Natural killer cell (primary cell): ENCODE results near the gene ZNF473. TPM values are rescaled to one million over a fixed set of nuclear protein-coding genes. Genes with fewer than 3 reads are reported as not detected.

Experiments used
- ATAC-seq, 3 donors: fragments of 150-1000 bp in 2 of 3; fragments of 200-7000 bp in 1 of 3; cut with Tn5 transposase; 1 replicate in 1 of 3; 2 replicates in 2 of 3; pipeline ENCODE4 v1.10.0; 2021; ENCODE audit warnings: mild to moderate bottlenecking in 2 of 3, moderate library complexity in 2 of 3
- DNase-seq, 2 donors: peaks; one replicate each; pipeline versions ENCODE4 v3.0.0 to v3.0.0-alpha.2; 2013 to 2021; ENCODE audit warnings: mixed read lengths in 1 of 2
- H3K27ac ChIP-seq: one replicate; pipeline ENCODE4 v1.5.1; 2013; ENCODE audit warnings: mild to moderate bottlenecking, low read length
- H3K27me3 ChIP-seq: one replicate; pipeline ENCODE4 v1.6.1; 2013; ENCODE audit warnings: low read length; ENCODE audit not compliant: control insufficient read depth, insufficient read depth
- H3K36me3 ChIP-seq: one replicate; pipeline ENCODE4 v1.6.1; 2013; ENCODE audit warnings: low read length; ENCODE audit not compliant: control insufficient read depth, insufficient read depth
- H3K4me1 ChIP-seq: one replicate; pipeline ENCODE4 v1.6.1; 2013; ENCODE audit warnings: low read length; ENCODE audit not compliant: control insufficient read depth, insufficient read depth
- H3K4me3 ChIP-seq: one replicate; pipeline ENCODE4 v1.5.1; 2013; ENCODE audit warnings: low read length
- H3K9me3 ChIP-seq: one replicate; pipeline ENCODE4 v1.6.1; 2013; ENCODE audit warnings: low read length; ENCODE audit not compliant: control insufficient read depth, insufficient read depth
- H3K27ac Mint-ChIP-seq, 2 donors: one replicate each; pipeline ENCODE4 v1.8.0; 2022; ENCODE audit warnings: mild to moderate bottlenecking in 2 of 2, mixed read lengths in 2 of 2, moderate library complexity in 1 of 2
- H3K27me3 Mint-ChIP-seq, 2 donors: one replicate each; pipeline ENCODE4 v1.8.0; 2022; ENCODE audit warnings: low read depth in 2 of 2, mixed read lengths in 2 of 2
- H3K36me3 Mint-ChIP-seq: one replicate; pipeline ENCODE4 v1.8.0; 2022; ENCODE audit warnings: mixed read lengths
- H3K4me1 Mint-ChIP-seq, 2 donors: one replicate each; pipeline ENCODE4 v1.8.0; 2022; ENCODE audit warnings: mixed read lengths in 2 of 2
- H3K4me3 Mint-ChIP-seq: one replicate; pipeline ENCODE4 v1.8.0; 2022; ENCODE audit warnings: mild to moderate bottlenecking, moderate library complexity, mixed read lengths
- H3K9me3 Mint-ChIP-seq, 2 donors: one replicate each; pipeline ENCODE4 v1.8.0; 2022; ENCODE audit warnings: mixed read lengths in 2 of 2
- WGBS: methylation state at CpG from one replicate; pipeline ENCODE4 v1.1.7; 2013; ENCODE audit warnings: missing lambda C conversion rate; ENCODE audit not compliant: insufficient coverage; 5-methylcytosine and 5-hydroxymethylcytosine counted together
- intact Hi-C: fragments of 100-400 bp; cut with micrococcal nuclease; formaldehyde crosslinking; loops from one replicate; pipeline ENCODE4 v1.14.2; 2022
- total RNA-seq, 4 donors: library from RNA; stranded (reverse); fragments of 120-200 nt in 1 of 4; gene quantifications; one replicate each; pipeline versions ENCODE4 v1.2.3 to v1.2.4, GENCODE V29; 2013 to 2022
- TF ChIP-seq, protein P1 (sequence below): fragments of 200-600 bp; IDR thresholded peaks from one replicate; pipeline ENCODE4 v1.8.0; 2022; ENCODE audit warnings: antibody characterized with exemption

ZNF473 gene
- total RNA-seq, 3 donors from 2014 or later (not counting 1 experiment from before 2014, with no cell fraction given): 7.9 to 16.2 (median 12.9) TPM

DNA sequence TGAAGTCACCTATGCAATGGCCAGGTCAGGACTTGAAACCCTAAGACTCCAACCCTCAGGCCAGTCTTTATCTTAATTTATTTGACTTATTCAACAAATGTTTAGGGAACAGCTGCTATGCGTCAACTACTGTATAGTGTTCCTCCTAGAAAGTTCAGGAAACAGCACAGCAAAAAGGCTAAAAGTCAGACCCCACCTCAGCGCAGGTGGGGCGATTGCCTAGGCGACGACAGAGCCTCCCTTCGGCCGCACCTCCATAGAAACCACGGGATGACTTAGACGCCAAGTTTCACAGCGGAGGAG is 1.1 kb upstream of the ZNF473 start:
- Histone ChIP-seq H3K36me3 (peaks cover 5% of the 10 kb centered on the region), H3K4me3 (peak overlapping the region; percentile 82), H3K4me1 (peaks cover 32% of the 10 kb centered on the region), H3K27me3 (no peaks in the 10 kb centered on the region), H3K9me3 (no peaks in the 10 kb centered on the region), H3K27ac (peak overlapping the region; percentile 95)
- Mint-ChIP-seq H3K4me1 (peaks cover 33 to 63% of the 10 kb centered on the region in 2 donors), H3K27me3 (no peaks in the 10 kb centered on the region), H3K9me3 (no peaks in the 10 kb centered on the region), H3K27ac (peak overlapping the region; percentile 98 to 100), H3K4me3 (peak overlapping the region; percentile 99), H3K36me3 (no peaks in the 10 kb centered on the region)
- DNase-seq: no peak
- 1% methylated on average over 10 of the region's 10 CpGs for WGBS
- intact Hi-C loops: loop anchor here (1.0 to 5.0 kb wide), 3 partner anchors 20 to 147 kb away; partner anchors contain the start of genes AKT1S1 and TBC1D17
- TF ChIP-seq, protein P1, sequence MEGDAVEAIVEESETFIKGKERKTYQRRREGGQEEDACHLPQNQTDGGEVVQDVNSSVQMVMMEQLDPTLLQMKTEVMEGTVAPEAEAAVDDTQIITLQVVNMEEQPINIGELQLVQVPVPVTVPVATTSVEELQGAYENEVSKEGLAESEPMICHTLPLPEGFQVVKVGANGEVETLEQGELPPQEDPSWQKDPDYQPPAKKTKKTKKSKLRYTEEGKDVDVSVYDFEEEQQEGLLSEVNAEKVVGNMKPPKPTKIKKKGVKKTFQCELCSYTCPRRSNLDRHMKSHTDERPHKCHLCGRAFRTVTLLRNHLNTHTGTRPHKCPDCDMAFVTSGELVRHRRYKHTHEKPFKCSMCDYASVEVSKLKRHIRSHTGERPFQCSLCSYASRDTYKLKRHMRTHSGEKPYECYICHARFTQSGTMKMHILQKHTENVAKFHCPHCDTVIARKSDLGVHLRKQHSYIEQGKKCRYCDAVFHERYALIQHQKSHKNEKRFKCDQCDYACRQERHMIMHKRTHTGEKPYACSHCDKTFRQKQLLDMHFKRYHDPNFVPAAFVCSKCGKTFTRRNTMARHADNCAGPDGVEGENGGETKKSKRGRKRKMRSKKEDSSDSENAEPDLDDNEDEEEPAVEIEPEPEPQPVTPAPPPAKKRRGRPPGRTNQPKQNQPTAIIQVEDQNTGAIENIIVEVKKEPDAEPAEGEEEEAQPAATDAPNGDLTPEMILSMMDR: no peak
- no peak for ATAC-seq

DNA sequence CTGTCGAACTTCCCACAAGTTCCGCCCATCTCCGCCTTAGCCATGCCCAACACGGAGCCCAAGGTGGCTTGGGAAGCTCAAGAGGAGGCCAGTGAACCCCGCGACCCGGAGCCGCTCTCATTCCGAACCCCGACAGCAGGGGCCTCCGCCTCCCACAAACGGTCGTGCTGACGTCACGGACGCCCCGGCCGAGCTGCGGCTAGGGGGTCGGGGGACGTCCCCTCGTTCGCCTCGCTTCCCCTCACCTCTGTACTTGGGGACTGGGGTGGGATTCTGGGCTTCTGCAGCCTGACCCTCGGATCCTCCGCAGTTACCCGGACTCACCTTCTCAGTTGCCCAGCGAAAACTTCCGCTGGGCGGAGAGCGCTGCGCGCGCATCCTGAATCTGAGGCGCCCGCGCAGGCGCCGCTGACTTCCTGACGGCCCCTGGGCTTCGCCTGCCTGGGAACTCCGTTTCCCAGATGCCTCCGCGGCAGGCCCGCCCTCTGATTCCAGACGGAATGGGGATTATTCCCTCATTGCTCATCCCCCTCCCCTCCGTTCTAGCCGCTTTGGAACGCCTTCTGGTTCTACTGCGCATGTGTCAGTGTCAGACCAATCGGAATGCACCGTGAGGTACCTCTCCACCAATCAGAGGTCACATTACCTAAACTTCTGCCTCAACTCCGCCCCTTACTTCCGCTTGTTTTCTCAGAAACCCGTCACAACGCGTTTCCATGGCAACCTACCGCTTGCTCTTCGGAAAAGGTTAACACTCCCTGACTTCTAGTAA is 597 bp upstream of the ZNF473 start, which contains the start of gene VRK3:
VRK3 (minus strand) TSS at position 351 of the 772 bp plus-strand sequence. CDS start 9,210 bp downstream, outside the sequence.
- H3K4me3 ChIP-seq: peak within 1 kb of the TSS; percentile 82
- Mint-ChIP-seq H3K4me3 (peak within 1 kb of the TSS; percentile 99), H3K27ac (peak within 1 kb of the TSS; percentile 98 to 100), H3K27me3 (no peaks in the 10 kb centered on the region), H3K4me1 (peaks cover 33 to 63% of the 10 kb centered on the region in 2 donors), H3K36me3 (no peaks in the 10 kb centered on the region), H3K9me3 (no peaks in the 10 kb centered on the region)
- no peaks in the 10 kb centered on the region for H3K27me3 ChIP-seq
- ATAC-seq: peak; percentile 84 to 91 (median 84)
- peak; percentile 94 to 100 for DNase-seq
- 0% methylated on average over 59 of the region's 59 CpGs for WGBS
- peak within 1 kb of the TSS; percentile 95 for H3K27ac ChIP-seq
- peaks cover 32% of the 10 kb centered on the region for H3K4me1 ChIP-seq
- intact Hi-C loops: loop anchor here (1.0 to 5.0 kb wide), 3 partner anchors 20 to 148 kb away; partner anchors contain the start of genes AKT1S1 and TBC1D17
- peaks cover 2% of the 10 kb centered on the region for H3K36me3 ChIP-seq
- TF ChIP-seq, protein P1: peak; percentile 23
- H3K9me3 ChIP-seq: no peaks in the 10 kb centered on the region

DNA sequence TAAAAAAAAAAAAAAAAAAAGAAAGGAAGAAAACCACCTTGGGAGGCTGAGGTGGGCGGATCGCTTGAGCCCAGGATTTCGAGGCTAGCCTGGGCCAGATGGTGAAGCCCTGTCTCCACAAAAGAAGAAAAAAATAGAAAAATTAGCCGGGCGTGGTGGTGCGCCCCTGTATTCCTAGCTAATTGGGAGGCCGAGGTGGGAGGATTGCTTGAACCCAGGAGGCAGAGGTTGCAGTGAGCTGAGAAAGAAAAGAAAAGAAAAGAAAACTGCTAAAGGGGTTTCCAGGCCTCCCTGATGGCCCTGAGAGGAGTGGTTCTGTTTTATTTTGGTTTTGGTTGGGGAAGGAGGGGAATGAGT is 723 bp downstream of the ZNF473 start:
- ATAC-seq (no peak), DNase-seq (no peak)
- H3K4me1 Mint-ChIP-seq: peaks cover 33 to 59% of the 10 kb centered on the region in 2 donors
- intact Hi-C loops: loop anchor here (5.0 kb wide), 1 partner anchor 94 kb away; no protein-coding TSS in a partner anchor
- Histone ChIP-seq H3K36me3 (peaks cover 2% of the 10 kb centered on the region), H3K9me3 (no peaks in the 10 kb centered on the region), H3K27me3 (no peaks in the 10 kb centered on the region), H3K27ac (peak overlapping the region; percentile 95), H3K4me3 (peak overlapping the region; percentile 82), H3K4me1 (peaks cover 32% of the 10 kb centered on the region)
- no peaks in the 10 kb centered on the region for H3K36me3 Mint-ChIP-seq
- peak overlapping the region; percentile 99 for H3K4me3 Mint-ChIP-seq
- peak overlapping the region; percentile 98 to 100 for H3K27ac Mint-ChIP-seq
- no peaks in the 10 kb centered on the region for H3K27me3 Mint-ChIP-seq
- TF ChIP-seq, protein P1: no peak
- WGBS: 87% methylated on average over 7 of the region's 7 CpGs
- H3K9me3 Mint-ChIP-seq: no peaks in the 10 kb centered on the region
